IMR-90 (cell line): ENCODE results near the gene HDHD3.

ENCODE experiments used
- BHLHE40 ChIP-seq: fragments of 150-350 bp; IDR thresholded peaks from 2 replicates; pipeline ENCODE4 v1.6.1; 2016; ENCODE audit warnings: mild to moderate bottlenecking, low read depth, low read length
- CEBPB ChIP-seq: IDR thresholded peaks from 2 replicates; pipeline ENCODE4 v1.6.1; 2012; ENCODE audit warnings: low read depth, low read length, improper control_type of control experiment
- CTCF ChIP-seq: conservative IDR thresholded peaks from 2 replicates; pipeline ENCODE4 v1.5.1; 2012; ENCODE audit warnings: mild to moderate bottlenecking, low read depth, low read length, improper control_type of control experiment
- ELK1 ChIP-seq: fragments of 150-350 bp; IDR thresholded peaks from 2 replicates; pipeline ENCODE4 v1.6.1; 2016; ENCODE audit warnings: low read depth, mild to moderate bottlenecking, low read length, moderate library complexity, borderline replicate concordance
- FOS ChIP-seq: fragments of 150-350 bp; IDR thresholded peaks from 2 replicates; pipeline ENCODE4 v1.6.1; 2016; ENCODE audit warnings: low read depth, low read length
- MAFK ChIP-seq: IDR thresholded peaks from 2 replicates; pipeline ENCODE4 v1.6.1; 2012; ENCODE audit warnings: low read depth, low read length, improper control_type of control experiment
- MAZ ChIP-seq: IDR thresholded peaks from 2 replicates; pipeline ENCODE4 v1.6.1; 2012; ENCODE audit warnings: low read depth, mild to moderate bottlenecking, low read length, improper control_type of control experiment, moderate library complexity, borderline replicate concordance
- POLR2A ChIP-seq: IDR thresholded peaks from 2 replicates; pipeline ENCODE4 v1.6.1; 2012; ENCODE audit warnings: mild to moderate bottlenecking, low read depth, low read length
- RAD21 ChIP-seq: IDR thresholded peaks from 2 replicates; pipeline ENCODE4 v1.6.1; 2012; ENCODE audit warnings: low read length, improper control_type of control experiment
- RCOR1 ChIP-seq: IDR thresholded peaks from 2 replicates; pipeline ENCODE4 v1.6.1; 2012; ENCODE audit warnings: mild to moderate bottlenecking, low read length, improper control_type of control experiment; ENCODE audit not compliant: insufficient replicate concordance
- RFX5 ChIP-seq: IDR thresholded peaks from 2 replicates; pipeline ENCODE4 v1.8.0; 2012; ENCODE audit warnings: low read depth, mild to moderate bottlenecking, low read length, moderate library complexity
- SMC3 ChIP-seq: fragments of 150-350 bp; IDR thresholded peaks from 2 replicates; pipeline ENCODE4 v1.6.1; 2016; ENCODE audit warnings: low read depth, mild to moderate bottlenecking, antibody characterized with exemption, low read length, moderate library complexity
- USF2 ChIP-seq: fragments of 150-350 bp; IDR thresholded peaks from 2 replicates; pipeline ENCODE4 v1.6.1; 2017; ENCODE audit warnings: mild to moderate bottlenecking, antibody characterized with exemption, low read length, low read depth

GRCh38 chr9:113370806-113371325 lies 5.9 kb downstream of the HDHD3 start:
- TF ChIP-seq POLR2A (no peak), CTCF (no peak), CEBPB (no peak), RCOR1 (no peak), BHLHE40 (no peak), USF2 (no peak), RAD21 (no peak), MAZ (no peak), FOS (no peak), RFX5 (no peak), SMC3 (no peak), MAFK (no peak), ELK1 (no peak)
